Measurements from ENCODE around the gene DCTPP1.

DNA sequence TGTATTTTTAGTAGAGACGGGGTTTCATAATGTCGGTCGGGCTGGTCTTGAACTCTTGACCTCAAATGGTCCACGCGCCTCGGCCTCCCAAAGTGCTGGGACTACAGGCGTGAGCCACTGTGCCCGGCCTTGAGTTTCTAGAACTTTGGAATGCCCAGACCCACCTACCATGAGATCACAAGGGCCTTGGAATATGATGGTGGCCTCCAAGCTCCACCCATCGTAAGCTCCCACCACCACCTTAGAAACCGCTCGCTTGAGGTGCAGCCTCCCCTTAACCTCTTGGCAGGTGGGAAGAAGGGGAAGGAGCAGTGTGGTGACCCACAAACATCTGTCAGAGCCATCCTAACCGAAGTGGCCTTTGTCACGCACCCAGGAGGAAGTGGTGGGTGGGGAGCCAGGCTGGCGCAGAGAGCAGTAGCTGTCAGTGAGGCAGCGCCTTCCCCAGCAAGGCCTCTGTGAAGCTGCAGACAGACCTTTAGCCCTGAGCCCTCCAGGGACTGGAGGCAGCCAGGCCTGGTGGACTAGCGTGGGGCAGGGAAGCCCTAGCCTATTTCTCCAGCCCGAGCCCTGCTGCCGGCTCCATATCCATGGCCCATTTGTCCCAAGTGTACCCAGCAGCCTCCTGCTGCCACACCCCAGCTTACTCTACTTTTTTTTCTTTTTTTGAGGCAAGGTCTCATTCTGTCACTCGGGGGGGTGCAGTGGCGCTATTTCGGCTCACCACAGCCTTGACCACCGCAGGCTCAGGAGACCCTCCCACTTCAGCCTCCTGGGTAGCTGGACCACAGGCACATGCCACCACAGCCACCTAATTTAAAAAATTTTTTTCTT, 28.9 kb upstream of the DCTPP1 start:
- no peak for TF ChIP-seq POLR2AphosphoS5 (IDR thresholded peaks at IDR 0.05)
- TF ChIP-seq, protein P1, sequence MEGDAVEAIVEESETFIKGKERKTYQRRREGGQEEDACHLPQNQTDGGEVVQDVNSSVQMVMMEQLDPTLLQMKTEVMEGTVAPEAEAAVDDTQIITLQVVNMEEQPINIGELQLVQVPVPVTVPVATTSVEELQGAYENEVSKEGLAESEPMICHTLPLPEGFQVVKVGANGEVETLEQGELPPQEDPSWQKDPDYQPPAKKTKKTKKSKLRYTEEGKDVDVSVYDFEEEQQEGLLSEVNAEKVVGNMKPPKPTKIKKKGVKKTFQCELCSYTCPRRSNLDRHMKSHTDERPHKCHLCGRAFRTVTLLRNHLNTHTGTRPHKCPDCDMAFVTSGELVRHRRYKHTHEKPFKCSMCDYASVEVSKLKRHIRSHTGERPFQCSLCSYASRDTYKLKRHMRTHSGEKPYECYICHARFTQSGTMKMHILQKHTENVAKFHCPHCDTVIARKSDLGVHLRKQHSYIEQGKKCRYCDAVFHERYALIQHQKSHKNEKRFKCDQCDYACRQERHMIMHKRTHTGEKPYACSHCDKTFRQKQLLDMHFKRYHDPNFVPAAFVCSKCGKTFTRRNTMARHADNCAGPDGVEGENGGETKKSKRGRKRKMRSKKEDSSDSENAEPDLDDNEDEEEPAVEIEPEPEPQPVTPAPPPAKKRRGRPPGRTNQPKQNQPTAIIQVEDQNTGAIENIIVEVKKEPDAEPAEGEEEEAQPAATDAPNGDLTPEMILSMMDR (IDR thresholded peaks at IDR 0.05; ENCODE audit: poor library complexity, severe bottlenecking), result no peak
- TF ChIP-seq, protein P2, sequence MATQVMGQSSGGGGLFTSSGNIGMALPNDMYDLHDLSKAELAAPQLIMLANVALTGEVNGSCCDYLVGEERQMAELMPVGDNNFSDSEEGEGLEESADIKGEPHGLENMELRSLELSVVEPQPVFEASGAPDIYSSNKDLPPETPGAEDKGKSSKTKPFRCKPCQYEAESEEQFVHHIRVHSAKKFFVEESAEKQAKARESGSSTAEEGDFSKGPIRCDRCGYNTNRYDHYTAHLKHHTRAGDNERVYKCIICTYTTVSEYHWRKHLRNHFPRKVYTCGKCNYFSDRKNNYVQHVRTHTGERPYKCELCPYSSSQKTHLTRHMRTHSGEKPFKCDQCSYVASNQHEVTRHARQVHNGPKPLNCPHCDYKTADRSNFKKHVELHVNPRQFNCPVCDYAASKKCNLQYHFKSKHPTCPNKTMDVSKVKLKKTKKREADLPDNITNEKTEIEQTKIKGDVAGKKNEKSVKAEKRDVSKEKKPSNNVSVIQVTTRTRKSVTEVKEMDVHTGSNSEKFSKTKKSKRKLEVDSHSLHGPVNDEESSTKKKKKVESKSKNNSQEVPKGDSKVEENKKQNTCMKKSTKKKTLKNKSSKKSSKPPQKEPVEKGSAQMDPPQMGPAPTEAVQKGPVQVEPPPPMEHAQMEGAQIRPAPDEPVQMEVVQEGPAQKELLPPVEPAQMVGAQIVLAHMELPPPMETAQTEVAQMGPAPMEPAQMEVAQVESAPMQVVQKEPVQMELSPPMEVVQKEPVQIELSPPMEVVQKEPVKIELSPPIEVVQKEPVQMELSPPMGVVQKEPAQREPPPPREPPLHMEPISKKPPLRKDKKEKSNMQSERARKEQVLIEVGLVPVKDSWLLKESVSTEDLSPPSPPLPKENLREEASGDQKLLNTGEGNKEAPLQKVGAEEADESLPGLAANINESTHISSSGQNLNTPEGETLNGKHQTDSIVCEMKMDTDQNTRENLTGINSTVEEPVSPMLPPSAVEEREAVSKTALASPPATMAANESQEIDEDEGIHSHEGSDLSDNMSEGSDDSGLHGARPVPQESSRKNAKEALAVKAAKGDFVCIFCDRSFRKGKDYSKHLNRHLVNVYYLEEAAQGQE (IDR thresholded peaks at IDR 0.05; ENCODE audit: borderline replicate concordance), result no peak
- TF ChIP-seq EZH2 (IDR thresholded peaks at IDR 0.05; ENCODE audit: borderline replicate concordance, insufficient read depth, low read length, poor library complexity, severe bottlenecking), result no peak
- no peak for TF ChIP-seq SMC3 (conservative IDR thresholded peaks at IDR 0.05; ENCODE audit: poor library complexity)
